Measurements from ENCODE around the gene SF3A1. TPM values are rescaled to one million over a fixed set of nuclear protein-coding genes. Genes with fewer than 3 reads are reported as not detected.

Gene SF3A1
- total RNA-seq, 1 donor from 2014 or later = 139 TPM

DNA sequence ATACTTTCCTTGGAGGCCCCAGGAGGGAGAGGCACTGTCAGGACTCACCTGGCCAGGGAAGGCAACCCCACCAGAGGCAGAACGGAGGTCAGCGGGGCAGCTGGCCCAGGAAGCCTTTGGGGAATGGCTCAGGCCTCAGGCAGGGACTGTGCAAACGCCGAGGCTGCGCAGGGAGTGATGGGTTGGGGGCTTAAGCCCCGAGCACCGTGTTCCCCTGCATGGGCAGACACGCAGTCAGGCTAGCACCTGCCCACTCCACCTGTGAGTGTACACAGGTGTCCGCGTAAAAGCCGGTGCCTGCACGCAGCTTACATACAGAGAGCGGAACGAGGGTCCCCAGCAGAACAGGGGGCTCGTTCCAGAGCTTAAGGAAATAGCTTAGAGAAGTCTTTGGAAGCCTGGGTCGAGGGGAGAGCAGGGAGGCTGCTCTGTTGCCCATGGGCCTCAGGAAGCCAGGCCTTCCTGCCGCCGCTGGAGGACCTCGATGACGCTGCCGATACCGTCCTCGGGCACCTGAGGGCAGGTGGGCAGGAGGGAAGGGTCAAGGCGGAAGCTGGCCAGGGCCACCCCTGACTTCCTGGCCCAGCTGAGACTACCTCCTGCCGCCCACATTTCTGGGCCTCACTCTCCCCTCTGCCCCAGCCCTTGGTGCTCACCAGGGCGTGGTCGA lies 71.4 kb downstream of the SF3A1 start:
- H3K27me3 Mint-ChIP-seq (ENCODE audit: low read depth, unreplicated experiment) = no peaks in the 10 kb centered on the region
- H3K4me1 Mint-ChIP-seq (ENCODE audit: low read depth, unreplicated experiment) = peaks cover 7% of the 10 kb centered on the region
- Histone ChIP-seq H3K9me3 (ENCODE audit: insufficient read depth, low read depth, low read length) (no peaks in the 10 kb centered on the region), H4K20me1 (ENCODE audit: insufficient read depth, low read length) (peaks cover 3% of the 10 kb centered on the region), H3K27ac (ENCODE audit: low read depth, low read length) (no peak overlapping the region), H3K79me2 (ENCODE audit: insufficient read depth, low read length) (peaks cover 3% of the 10 kb centered on the region), H3K36me3 (ENCODE audit: insufficient read depth, low read length) (no peaks in the 10 kb centered on the region), H3K4me3 (ENCODE audit: insufficient read depth, low read depth, low read length) (no peak overlapping the region), H3K4me2 (ENCODE audit: low read length) (no peak overlapping the region), H3K27me3 (ENCODE audit: insufficient read depth, low read length) (no peaks in the 10 kb centered on the region), H3K9ac (ENCODE audit: low read length) (no peak overlapping the region), H3K4me1 (ENCODE audit: insufficient read depth, low read length) (peaks cover 20% of the 10 kb centered on the region), H2AFZ (ENCODE audit: low read depth, low read length) (no peak overlapping the region)
- no peak overlapping the region for H3K27ac Mint-ChIP-seq (ENCODE audit: unreplicated experiment)
- peaks cover 15% of the 10 kb centered on the region for H3K36me3 Mint-ChIP-seq (ENCODE audit: low read depth, unreplicated experiment)
- no peak overlapping the region for H3K4me3 Mint-ChIP-seq (ENCODE audit: unreplicated experiment)
- no peaks in the 10 kb centered on the region for H3K9me3 Mint-ChIP-seq (ENCODE audit: unreplicated experiment)
- FAIRE-seq (no peak), DNase-seq (ENCODE audit: low read depth) (no peak)
- TF ChIP-seq EZH2 (IDR thresholded peaks at IDR 0.05; ENCODE audit: insufficient read depth, low read length) = no peak
- TF ChIP-seq, protein P1, sequence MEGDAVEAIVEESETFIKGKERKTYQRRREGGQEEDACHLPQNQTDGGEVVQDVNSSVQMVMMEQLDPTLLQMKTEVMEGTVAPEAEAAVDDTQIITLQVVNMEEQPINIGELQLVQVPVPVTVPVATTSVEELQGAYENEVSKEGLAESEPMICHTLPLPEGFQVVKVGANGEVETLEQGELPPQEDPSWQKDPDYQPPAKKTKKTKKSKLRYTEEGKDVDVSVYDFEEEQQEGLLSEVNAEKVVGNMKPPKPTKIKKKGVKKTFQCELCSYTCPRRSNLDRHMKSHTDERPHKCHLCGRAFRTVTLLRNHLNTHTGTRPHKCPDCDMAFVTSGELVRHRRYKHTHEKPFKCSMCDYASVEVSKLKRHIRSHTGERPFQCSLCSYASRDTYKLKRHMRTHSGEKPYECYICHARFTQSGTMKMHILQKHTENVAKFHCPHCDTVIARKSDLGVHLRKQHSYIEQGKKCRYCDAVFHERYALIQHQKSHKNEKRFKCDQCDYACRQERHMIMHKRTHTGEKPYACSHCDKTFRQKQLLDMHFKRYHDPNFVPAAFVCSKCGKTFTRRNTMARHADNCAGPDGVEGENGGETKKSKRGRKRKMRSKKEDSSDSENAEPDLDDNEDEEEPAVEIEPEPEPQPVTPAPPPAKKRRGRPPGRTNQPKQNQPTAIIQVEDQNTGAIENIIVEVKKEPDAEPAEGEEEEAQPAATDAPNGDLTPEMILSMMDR (IDR thresholded peaks at IDR 0.05; ENCODE audit: insufficient read depth, low read depth, low read length) = no peak

DNA sequence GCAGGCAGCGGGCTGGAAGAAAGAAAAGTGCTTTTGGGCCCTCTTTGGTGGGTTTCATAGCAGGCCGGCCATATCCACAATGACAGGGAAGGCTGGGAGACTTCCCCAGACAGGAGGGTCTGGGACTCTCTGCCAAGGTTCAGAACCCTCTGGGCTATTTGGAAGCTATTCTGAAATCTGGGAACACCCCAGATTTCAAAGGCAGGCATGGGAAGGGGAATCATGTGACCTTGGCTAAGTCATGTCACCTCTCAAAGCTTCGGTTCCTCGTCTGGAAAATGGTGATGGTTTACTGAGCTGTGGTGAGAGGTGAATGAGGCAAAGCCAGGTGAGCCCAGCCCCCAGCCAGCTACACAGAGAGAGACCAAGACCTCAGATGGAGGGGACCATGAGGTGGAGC lies 72.0 kb downstream of the SF3A1 start:
- Histone ChIP-seq H4K20me1 (ENCODE audit: insufficient read depth, low read length) (no peaks in the 10 kb centered on the region), H3K4me1 (ENCODE audit: insufficient read depth, low read length) (peaks cover 14% of the 10 kb centered on the region), H3K9ac (ENCODE audit: low read length) (no peak overlapping the region), H3K4me3 (ENCODE audit: insufficient read depth, low read depth, low read length) (no peak overlapping the region), H3K9me3 (ENCODE audit: insufficient read depth, low read depth, low read length) (no peaks in the 10 kb centered on the region), H2AFZ (ENCODE audit: low read depth, low read length) (no peak overlapping the region), H3K27me3 (ENCODE audit: insufficient read depth, low read length) (no peaks in the 10 kb centered on the region), H3K36me3 (ENCODE audit: insufficient read depth, low read length) (no peaks in the 10 kb centered on the region), H3K27ac (ENCODE audit: low read depth, low read length) (no peak overlapping the region), H3K4me2 (ENCODE audit: low read length) (no peak overlapping the region), H3K79me2 (ENCODE audit: insufficient read depth, low read length) (peaks cover 3% of the 10 kb centered on the region)
- Mint-ChIP-seq H3K4me1 (ENCODE audit: low read depth, unreplicated experiment) (peaks cover 7% of the 10 kb centered on the region), H3K4me3 (ENCODE audit: unreplicated experiment) (no peak overlapping the region), H3K36me3 (ENCODE audit: low read depth, unreplicated experiment) (peaks cover 15% of the 10 kb centered on the region), H3K27ac (ENCODE audit: unreplicated experiment) (no peak overlapping the region), H3K9me3 (ENCODE audit: unreplicated experiment) (no peaks in the 10 kb centered on the region), H3K27me3 (ENCODE audit: low read depth, unreplicated experiment) (no peaks in the 10 kb centered on the region)
- FAIRE-seq = no peak
- TF ChIP-seq, protein P1 (IDR thresholded peaks at IDR 0.05; ENCODE audit: insufficient read depth, low read depth, low read length) = no peak
- DNase-seq (ENCODE audit: low read depth) = no peak

DNA sequence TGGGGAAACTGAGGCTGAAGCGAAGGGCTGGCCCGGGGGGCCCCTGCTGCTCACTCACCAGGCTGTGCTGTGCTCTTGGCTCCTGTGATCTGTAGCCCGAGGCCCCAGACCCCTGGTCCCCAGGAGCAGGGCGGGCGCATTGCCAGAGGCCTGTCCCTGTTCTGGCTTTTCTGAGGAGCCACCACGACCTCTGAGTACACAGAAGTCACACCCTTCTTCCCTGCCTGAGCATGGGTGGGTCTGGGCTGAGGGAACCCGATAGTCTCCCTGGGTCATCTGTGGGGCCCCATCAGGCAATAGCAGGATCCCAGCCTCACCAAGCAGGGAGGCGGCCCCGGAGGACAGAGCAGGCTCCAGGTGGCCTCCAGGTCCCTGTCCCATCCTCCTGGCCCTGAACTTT lies 72.5 kb downstream of the SF3A1 start:
- H3K27ac ChIP-seq (ENCODE audit: low read depth, low read length) = no peak overlapping the region
- H3K36me3 ChIP-seq (ENCODE audit: insufficient read depth, low read length) = no peaks in the 10 kb centered on the region
- H3K27me3 Mint-ChIP-seq (ENCODE audit: low read depth, unreplicated experiment) = no peaks in the 10 kb centered on the region
- H3K4me2 ChIP-seq (ENCODE audit: low read length) = no peak overlapping the region
- H3K4me1 Mint-ChIP-seq (ENCODE audit: low read depth, unreplicated experiment) = peaks cover 7% of the 10 kb centered on the region
- no peaks in the 10 kb centered on the region for H3K27me3 ChIP-seq (ENCODE audit: insufficient read depth, low read length)
- FAIRE-seq (no peak), DNase-seq (ENCODE audit: low read depth) (no peak)
- H3K79me2 ChIP-seq (ENCODE audit: insufficient read depth, low read length) = peaks cover 3% of the 10 kb centered on the region
- no peak overlapping the region for H3K4me3 ChIP-seq (ENCODE audit: insufficient read depth, low read depth, low read length)
- H2AFZ ChIP-seq (ENCODE audit: low read depth, low read length) = no peak overlapping the region
- no peak overlapping the region for H3K9ac ChIP-seq (ENCODE audit: low read length)
- H3K9me3 Mint-ChIP-seq (ENCODE audit: unreplicated experiment) = no peaks in the 10 kb centered on the region
- H3K4me1 ChIP-seq (ENCODE audit: insufficient read depth, low read length) = peaks cover 14% of the 10 kb centered on the region
- TF ChIP-seq, protein P1 (IDR thresholded peaks at IDR 0.05; ENCODE audit: insufficient read depth, low read depth, low read length) = no peak
- no peak for TF ChIP-seq EZH2 (IDR thresholded peaks at IDR 0.05; ENCODE audit: insufficient read depth, low read length)
- peaks cover 15% of the 10 kb centered on the region for H3K36me3 Mint-ChIP-seq (ENCODE audit: low read depth, unreplicated experiment)
- no peak overlapping the region for H3K4me3 Mint-ChIP-seq (ENCODE audit: unreplicated experiment)
- H3K9me3 ChIP-seq (ENCODE audit: insufficient read depth, low read depth, low read length) = no peaks in the 10 kb centered on the region
- no peaks in the 10 kb centered on the region for H4K20me1 ChIP-seq (ENCODE audit: insufficient read depth, low read length)
- H3K27ac Mint-ChIP-seq (ENCODE audit: unreplicated experiment) = no peak overlapping the region

Measured in astrocyte (in vitro differentiated cells and primary cell).